ENCODE measurements around the gene RNU4-1.

GRCh38 chr12:120332041-120332440 is 39.0 kb upstream of the RNU4-1 start:
- TF ChIP-seq CTCF (IDR thresholded peaks at IDR 0.05 in 8 of 11, conservative IDR thresholded peaks at IDR 0.05 in 3 of 11) (no peak), POLR2A (IDR thresholded peaks at IDR 0.05) (no peak)
